HL-60/S4 treated with retinoic acid at 250 ng/mL for 4 days and 3 days (cell line): Measurements from ENCODE around the gene CALB2.

Experiments
- in situ Hi-C: fragments of 300-500 bp; cut with MboI; formaldehyde crosslinking; loops from 2 replicates; pipeline ENCODE4 v1.7.0; 2022; ENCODE audit warnings: low sequenced_read_pairs

The CALB2 gene

DNA sequence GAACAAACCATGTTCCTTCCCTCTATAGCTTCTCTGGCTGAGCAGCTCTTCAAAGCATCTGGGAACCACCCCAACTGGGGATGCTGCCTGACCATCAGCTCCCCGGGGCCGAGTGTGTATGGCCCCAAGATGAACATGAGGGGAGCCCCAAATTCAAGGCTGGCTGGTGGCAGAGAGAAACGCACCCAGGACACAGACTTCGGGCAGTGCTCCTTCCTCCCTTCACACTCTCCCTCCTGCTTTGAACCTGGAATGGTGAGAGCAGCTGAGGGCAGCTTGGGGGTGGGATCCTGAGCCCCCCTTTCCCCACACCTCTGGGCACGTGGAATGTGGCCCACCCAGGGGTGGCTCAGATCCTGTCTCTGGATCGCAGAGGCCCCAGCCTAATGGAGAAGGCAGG lies 66.1 kb downstream of the CALB2 start:
- in situ Hi-C loops: no loop called here

DNA sequence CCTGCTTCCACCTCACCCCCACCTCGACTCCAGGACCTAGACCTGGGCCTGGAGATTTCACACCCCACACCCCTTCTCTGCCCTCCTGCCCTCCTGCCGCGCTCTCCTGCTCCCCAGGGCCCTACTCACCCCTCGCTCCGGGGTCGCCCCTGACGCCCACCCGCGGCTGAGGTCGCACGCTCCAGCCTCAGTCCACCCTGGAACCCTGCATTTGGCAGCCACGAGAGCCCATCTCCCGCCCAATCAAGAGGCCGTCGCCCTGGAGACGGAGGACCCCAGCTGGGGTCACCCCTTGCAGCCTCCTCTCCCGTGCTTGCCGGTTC lies 67.2 kb downstream of the CALB2 start:
- in situ Hi-C loops: no loop called here

DNA sequence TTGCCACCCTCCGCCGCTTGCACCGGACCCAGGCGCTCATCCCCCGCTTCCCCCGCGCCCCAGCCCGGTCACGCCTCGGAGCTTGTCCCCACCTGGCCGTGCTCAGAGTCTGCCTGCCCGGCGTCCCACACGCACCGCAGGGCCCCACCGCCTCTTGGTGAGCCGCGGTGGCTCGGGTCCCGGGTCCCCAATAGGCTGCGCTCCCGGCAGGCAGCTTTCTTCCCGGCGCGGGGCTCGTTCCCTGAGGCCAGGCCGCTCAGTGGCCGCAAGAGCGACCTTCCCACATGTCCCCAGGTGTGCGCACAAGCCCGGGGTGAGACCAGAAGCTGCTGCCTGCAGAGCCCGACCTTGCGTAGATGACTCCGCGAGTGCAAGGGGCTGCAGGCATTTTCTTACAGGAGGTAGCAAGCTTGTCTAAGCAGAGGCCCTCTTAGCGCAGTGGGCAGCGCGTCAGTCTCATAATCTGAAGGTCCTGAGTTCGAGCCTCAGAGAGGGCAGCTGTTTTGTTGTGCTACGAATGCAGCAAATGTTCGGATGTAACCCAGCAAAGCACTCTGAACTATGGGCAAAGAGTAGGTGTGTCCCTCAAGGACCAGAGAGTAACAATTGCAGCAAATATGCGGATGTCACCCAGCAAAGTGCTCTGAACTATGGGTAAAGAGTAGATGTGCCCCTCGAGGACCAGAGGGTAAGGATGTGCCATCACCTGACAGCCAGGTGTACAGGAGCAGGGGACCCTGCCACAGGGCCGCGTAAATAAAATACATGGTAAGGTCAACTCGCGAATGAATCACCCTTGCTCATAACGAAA lies 67.8 kb downstream of the CALB2 start:
- in situ Hi-C loops: no loop called here

DNA sequence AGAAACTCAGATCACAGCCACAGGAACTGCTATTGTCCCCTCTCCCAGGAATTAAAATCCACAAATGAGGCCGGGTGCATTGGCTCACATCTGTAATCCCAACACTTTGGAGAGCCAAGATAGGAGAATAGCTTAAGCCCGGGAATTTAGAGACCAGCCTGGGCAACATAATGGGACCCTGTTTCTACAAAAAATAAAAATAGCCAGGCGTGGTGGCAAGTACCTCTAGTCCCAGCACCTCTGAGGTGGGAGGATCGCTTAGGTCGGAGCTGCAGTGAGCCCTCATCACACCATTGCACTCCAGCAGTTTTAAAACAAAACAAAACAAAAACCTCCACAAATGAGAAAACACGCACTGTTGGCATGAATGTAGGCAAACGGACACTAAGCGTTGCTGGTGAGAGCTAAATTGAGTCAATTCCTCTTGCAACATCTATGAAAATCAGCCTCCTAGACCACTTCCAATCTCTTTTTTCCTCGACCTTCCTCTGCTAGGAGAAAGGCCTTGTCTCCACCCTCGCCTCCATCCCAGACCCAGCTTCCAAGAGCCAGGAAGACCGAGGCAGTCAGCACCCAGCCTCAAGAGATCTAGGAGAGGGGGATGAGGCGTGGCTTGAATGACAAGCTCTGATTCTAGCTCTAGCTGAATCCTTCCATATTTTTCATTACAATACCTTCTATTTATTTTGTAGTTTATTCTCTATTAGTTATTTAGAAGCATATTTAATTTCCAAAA lies 68.5 kb downstream of the CALB2 start:
- in situ Hi-C loops: no loop called here

- in situ Hi-C loops: no loop called here
Measured at GRCh38 chr16:71428385-71428784, 69.9 kb downstream of the CALB2 start.

DNA sequence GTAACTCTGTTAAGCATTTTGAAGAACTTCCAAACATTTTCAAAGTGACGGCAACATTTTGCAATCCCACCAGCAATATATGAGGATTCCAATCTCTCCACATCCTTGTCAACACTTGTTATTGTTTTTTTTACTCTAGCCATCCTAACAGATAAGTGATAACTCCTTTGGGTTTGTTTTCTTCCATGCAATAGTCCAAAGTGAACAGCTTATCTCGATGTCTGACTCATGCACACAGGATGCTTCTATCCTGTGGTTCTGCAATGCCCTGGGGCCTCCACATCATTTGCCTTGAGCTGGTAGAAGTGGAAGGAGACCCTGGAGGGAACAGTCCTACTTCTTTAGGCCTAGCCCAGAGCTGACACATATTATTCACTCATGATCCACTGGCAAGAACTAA lies 70.4 kb downstream of the CALB2 start:
- in situ Hi-C loops: no loop called here

- in situ Hi-C loops: no loop called here
Measured at GRCh38 chr16:71429581-71429980, 71.1 kb downstream of the CALB2 start.

GRCh38 chr16:71430744-71431143 lies 72.2 kb downstream of the CALB2 start:
- in situ Hi-C loops: no loop called here

DNA sequence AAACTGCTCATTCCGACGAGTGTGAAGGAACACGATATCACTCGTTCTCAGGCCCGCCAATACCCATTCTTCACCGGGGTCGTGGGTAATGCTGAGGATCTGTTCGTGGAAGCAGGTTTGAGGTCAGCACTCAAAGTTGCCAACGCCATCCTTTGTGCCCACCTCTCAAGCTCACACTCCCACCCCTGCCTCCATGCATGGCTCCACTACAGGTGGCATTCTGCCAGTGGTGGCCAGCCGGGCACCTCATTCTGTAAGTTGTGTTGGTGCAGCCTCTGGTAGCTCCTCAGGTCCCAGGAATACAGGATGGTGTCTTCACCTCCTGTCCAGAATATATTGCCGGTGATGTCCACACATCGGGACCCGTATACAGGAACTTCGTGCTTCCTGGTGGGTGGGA lies 72.7 kb downstream of the CALB2 start:
- in situ Hi-C loops: no loop called here

- in situ Hi-C loops: no loop called here
Measured at GRCh38 chr16:71431991-71432390, 73.5 kb downstream of the CALB2 start.

DNA sequence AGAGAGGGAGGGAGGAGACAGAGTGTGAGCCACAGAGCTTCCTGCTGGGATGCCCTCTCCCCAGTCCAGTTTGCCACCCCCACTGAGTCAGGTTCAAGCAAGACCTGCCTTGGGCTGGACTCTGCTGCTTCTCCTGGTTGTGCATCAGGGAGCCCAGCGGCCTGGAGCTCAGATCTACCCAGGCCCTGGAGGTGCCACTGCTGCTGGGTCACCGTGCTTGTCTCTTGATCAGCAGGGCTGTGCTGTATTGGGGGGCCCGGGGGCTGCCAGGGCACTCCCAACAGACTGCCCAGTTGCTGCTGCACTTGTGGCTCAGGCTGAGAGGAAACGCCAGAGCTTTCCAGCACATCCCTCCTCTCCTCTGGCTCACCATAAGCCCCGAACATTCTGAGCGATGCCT lies 74.4 kb downstream of the CALB2 start:
- in situ Hi-C loops: no loop called here

GRCh38 chr16:71436473-71436872 lies 78.0 kb downstream of the CALB2 start:
- in situ Hi-C loops: no loop called here

DNA sequence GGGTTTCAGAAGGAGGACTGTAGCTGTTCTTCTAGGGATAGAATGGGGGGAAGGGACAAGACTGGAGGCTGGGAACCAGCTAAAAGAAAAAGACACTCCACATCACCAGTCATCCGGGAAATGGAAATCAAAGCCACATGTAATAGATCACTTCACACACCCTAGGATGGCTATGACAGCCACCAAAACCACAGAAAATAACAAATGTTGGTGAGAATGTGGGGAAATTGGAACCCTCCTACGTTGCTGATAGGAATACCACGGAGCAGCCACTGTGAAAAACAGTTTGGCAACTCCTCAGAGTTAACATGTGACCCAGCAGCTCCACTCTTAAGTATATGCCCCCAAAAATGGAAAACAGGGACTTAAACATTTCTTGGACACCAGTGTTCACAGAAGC lies 81.0 kb downstream of the CALB2 start:
- in situ Hi-C loops: no loop called here
